IMR-90 (cell line): ENCODE measurements around the gene GPX5. TPM values are rescaled to one million over a fixed set of nuclear protein-coding genes. Genes with fewer than 3 reads are reported as not detected.

Experiments used
- ATAC-seq: fragments of 200-7000 bp; cut with Tn5 transposase; 2 replicates; pipeline ENCODE4 v1.9.1; 2020; ENCODE audit warnings: low read depth, mild to moderate bottlenecking, moderate library complexity
- BruUV-seq: library from RNA; stranded (reverse); fragments of 400-500 nt; replicated peaks from 2 replicates; lab custom pipeline; 2021; lab: Mats Ljungman, UMichigan
- CTCF ChIA-PET: fragments of 300-600 bp; formaldehyde crosslinking; extraction: SDS; loops from one replicate; lab custom pipeline; 2021; ENCODE audit warnings: antibody characterized with exemption; lab: Yijun Ruan, JAX
- POLR2A ChIA-PET: fragments of 300-600 bp; sonication (Branson Sonifier 250); formaldehyde crosslinking; loops from one replicate; lab custom pipeline; 2022; ENCODE audit warnings: antibody characterized with exemption; ENCODE audit not compliant: unreplicated experiment; lab: Charles Lee
- DNase-seq: peaks from one replicate; pipeline ENCODE4 v3.0.0; 2013
- H2AFZ ChIP-seq: replicated peaks from 2 replicates; pipeline ENCODE3; 2013; ENCODE audit warnings: low read length, mild to moderate bottlenecking; ENCODE audit not compliant: poor library complexity
- H2AK5ac ChIP-seq: 2 replicates; pipeline ENCODE4 v1.6.1; 2013; ENCODE audit warnings: low read depth, low read length, inconsistent platforms
- H2AK9ac ChIP-seq: replicated peaks from 2 replicates; pipeline ENCODE3; 2013; ENCODE audit warnings: mild to moderate bottlenecking, low read depth, low read length, moderate library complexity; ENCODE audit not compliant: poor library complexity
- H2BK120ac ChIP-seq: 2 replicates; pipeline ENCODE4 v1.6.1; 2013; ENCODE audit warnings: low read depth, low read length, inconsistent platforms
- H2BK15ac ChIP-seq: 3 replicates; pipeline ENCODE4 v1.6.1; 2013; ENCODE audit warnings: low read depth, low read length, inconsistent platforms
- H2BK20ac ChIP-seq: 2 replicates; pipeline ENCODE4 v1.6.1; 2013; ENCODE audit warnings: low read depth, mild to moderate bottlenecking, inconsistent platforms, low read length, moderate library complexity
- H2BK5ac ChIP-seq: 2 replicates; pipeline ENCODE4 v1.6.1; 2013; ENCODE audit warnings: mild to moderate bottlenecking, low read depth, low read length, inconsistent platforms; ENCODE audit not compliant: poor library complexity, severe bottlenecking
- H3K14ac ChIP-seq: replicated peaks from 2 replicates; pipeline ENCODE4 v1.6.1; 2013; ENCODE audit warnings: low read depth, low read length, inconsistent platforms
- H3K18ac ChIP-seq: 2 replicates; pipeline ENCODE4 v1.6.1; 2013; ENCODE audit warnings: low read depth, low read length, control low read depth
- H3K23ac ChIP-seq: 2 replicates; pipeline ENCODE4 v1.6.1; 2013; ENCODE audit warnings: low read depth, low read length, inconsistent platforms
- H3K27ac ChIP-seq: 2 replicates; pipeline ENCODE4 v1.5.1; 2013; ENCODE audit warnings: mild to moderate bottlenecking, control low read depth, low read length; ENCODE audit not compliant: insufficient read depth
- H3K27me3 ChIP-seq: 2 replicates; pipeline ENCODE4 v1.6.1; 2013; ENCODE audit warnings: low read length; ENCODE audit not compliant: control insufficient read depth, insufficient read depth
- H3K36me3 ChIP-seq: 2 replicates; pipeline ENCODE4 v1.6.1; 2013; ENCODE audit warnings: low read length, mixed read lengths; ENCODE audit not compliant: control insufficient read depth, insufficient read depth
- H3K4ac ChIP-seq: 2 replicates; pipeline ENCODE4 v1.6.1; 2013; ENCODE audit warnings: low read depth, low read length, inconsistent platforms
- H3K4me1 ChIP-seq: 2 replicates; pipeline ENCODE4 v1.6.1; 2013; ENCODE audit warnings: low read length, mixed read lengths; ENCODE audit not compliant: control insufficient read depth, insufficient read depth
- H3K4me2 ChIP-seq: 2 replicates; pipeline ENCODE4 v1.6.1; 2013; ENCODE audit warnings: low read depth, mild to moderate bottlenecking, control low read depth, low read length, moderate library complexity
- H3K4me3 ChIP-seq: 2 replicates; pipeline ENCODE4 v1.5.1; 2013; ENCODE audit warnings: low read depth, mild to moderate bottlenecking, control low read depth, low read length, moderate library complexity; ENCODE audit not compliant: insufficient read depth
- H3K56ac ChIP-seq: 2 replicates; pipeline ENCODE4 v1.6.1; 2013; ENCODE audit warnings: low read length, inconsistent platforms; ENCODE audit not compliant: insufficient read depth; ENCODE audit errors: extremely low read depth
- H3K79me1 ChIP-seq, 2 experiments: 2 replicates each; pipeline ENCODE4 v1.6.1; 2013; ENCODE audit warnings: low read length in 2 of 2, inconsistent platforms in 1 of 2, low read depth in 1 of 2
- H3K9ac ChIP-seq: 2 replicates; pipeline ENCODE4 v1.6.1; 2013; ENCODE audit warnings: low read depth, low read length, control low read depth
- H3K9me1 ChIP-seq: 2 replicates; pipeline ENCODE4 v1.6.1; 2013; ENCODE audit warnings: low read length, inconsistent platforms; ENCODE audit not compliant: insufficient read depth
- H3K9me3 ChIP-seq: 2 replicates; pipeline ENCODE4 v1.6.1; 2013; ENCODE audit warnings: low read length; ENCODE audit not compliant: control insufficient read depth, insufficient read depth
- H4K20me1 ChIP-seq: 2 replicates; pipeline ENCODE4 v1.6.1; 2013; ENCODE audit warnings: low read length, inconsistent platforms; ENCODE audit not compliant: insufficient read depth
- H4K5ac ChIP-seq: 2 replicates; pipeline ENCODE4 v1.6.1; 2013; ENCODE audit warnings: mild to moderate bottlenecking, low read depth, low read length, control low read depth
- H4K8ac ChIP-seq, 2 experiments: 2 replicates each; pipeline ENCODE4 v1.6.1; 2013; ENCODE audit warnings: low read depth in 2 of 2, low read length in 2 of 2, control low read depth in 1 of 2, inconsistent platforms in 1 of 2
- H4K91ac ChIP-seq: 2 replicates; pipeline ENCODE4 v1.6.1; 2013; ENCODE audit warnings: low read depth, low read length, inconsistent platforms; ENCODE audit not compliant: insufficient read depth
- CEBPB ChIP-seq: IDR thresholded peaks from 2 replicates; pipeline ENCODE4 v1.6.1; 2012; ENCODE audit warnings: low read depth, low read length, improper control_type of control experiment
- MXI1 ChIP-seq: IDR thresholded peaks from 2 replicates; pipeline ENCODE4 v1.6.1; 2012; ENCODE audit warnings: low read depth, mild to moderate bottlenecking, low read length, moderate library complexity, borderline replicate concordance
- USF2 ChIP-seq: fragments of 150-350 bp; IDR thresholded peaks from 2 replicates; pipeline ENCODE4 v1.6.1; 2017; ENCODE audit warnings: mild to moderate bottlenecking, antibody characterized with exemption, low read length, low read depth
- WGBS, 2 experiments: methylation state at CpG; one replicate each; pipeline versions ENCODE4 v1.1.5 to v1.1.7; 2013; ENCODE audit warnings: missing lambda C conversion rate in 2 of 2; ENCODE audit not compliant: insufficient read length in 1 of 2; ENCODE audit errors: extremely low coverage in 2 of 2; 5-methylcytosine and 5-hydroxymethylcytosine counted together
- dilution Hi-C: fragments of 300-500 bp; cut with HindIII; formaldehyde crosslinking; loops from one replicate; pipeline ENCODE4 v1.14.3; 2018; ENCODE audit warnings: low sequenced_read_pairs; ENCODE audit not compliant: unreplicated experiment
- in situ Hi-C: fragments of 300-500 bp; cut with MboI; formaldehyde crosslinking; loops from 3 replicates; pipeline ENCODE4 v1.14.3; 2019; ENCODE audit warnings: low sequenced_read_pairs, inconsistent platforms, mixed read lengths
- intact Hi-C: fragments of 100-400 bp; cut with micrococcal nuclease; formaldehyde crosslinking; loops from 2 replicates; pipeline ENCODE4 v1.10.0; 2022
- polyA plus RNA-seq, 3 experiments: library from polyadenylated mRNA; depleted of rRNA; stranded (reverse); fragments of >200 nt; gene quantifications; 2 replicates each; pipeline ENCODE4 v1.2.3, GENCODE V29; 2012; ENCODE audit warnings: low replicate concordance in 1 of 3
- total RNA-seq: library from RNA; depleted of rRNA; stranded (reverse); fragments of >200 nt; gene quantifications from 2 replicates; pipeline ENCODE4 v1.2.3, GENCODE V29; 2012; rRNA removed

The GPX5 gene
- total and polyA plus RNA-seq, 2 of the 4 experiments (the other 2 are of a cell fraction): not detected

DNA sequence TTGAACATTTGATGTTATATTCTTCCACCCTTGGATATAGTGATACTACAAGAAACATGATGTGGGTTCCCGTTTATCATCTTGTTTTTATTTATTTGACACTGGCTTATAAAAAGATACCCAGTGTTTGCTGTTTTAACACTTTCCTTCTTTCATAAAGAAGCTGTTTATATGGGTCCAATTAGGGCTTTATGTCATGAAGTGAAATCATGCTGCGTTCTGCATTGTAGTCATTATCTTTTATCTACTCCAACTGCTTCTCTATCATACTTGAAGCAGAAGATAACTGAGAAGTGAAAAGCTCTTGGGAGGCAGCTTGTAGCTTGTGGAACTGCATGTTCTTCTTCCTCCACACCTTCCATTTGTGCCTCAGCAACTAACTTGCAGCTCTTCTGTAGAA, 57.8 kb downstream of the GPX5 start:
- H2BK15ac ChIP-seq: no peak overlapping the region
- no peak overlapping the region for H3K9ac ChIP-seq
- H3K27me3 ChIP-seq: peaks cover 2% of the 10 kb centered on the region; the same call in 1 of the 2 replicates
- no peaks in the 10 kb centered on the region for H4K20me1 ChIP-seq
- H3K4me1 ChIP-seq: no peaks in the 10 kb centered on the region
- H2BK20ac ChIP-seq: no peak overlapping the region
- no peak overlapping the region for H3K4ac ChIP-seq
- H3K4me3 ChIP-seq: no peak overlapping the region
- H3K9me3 ChIP-seq: no peaks in the 10 kb centered on the region
- H3K27ac ChIP-seq: no peak overlapping the region
- ChIA-PET CTCF (no interaction called here), POLR2A (no interaction called here)
- no peak for TF ChIP-seq USF2
- no peak for TF ChIP-seq CEBPB
- no peak for TF ChIP-seq MXI1
- in situ Hi-C loops (no loop called here), dilution Hi-C loops (no loop called here), intact Hi-C loops (loop anchor here (10.0 kb wide), 1 partner anchor 179 kb away; no protein-coding TSS in a partner anchor)
- H3K4me2 ChIP-seq: no peak overlapping the region
- no peak overlapping the region for H2BK120ac ChIP-seq
- no peak for ATAC-seq
- no peaks in the 10 kb centered on the region for H3K36me3 ChIP-seq
- no peak overlapping the region for H3K23ac ChIP-seq
- no peak overlapping the region for H3K18ac ChIP-seq
- no peak overlapping the region for H2AK9ac ChIP-seq
- DNase-seq: no peak
- no peak overlapping the region for H2AFZ ChIP-seq
- WGBS, 2 experiments: no CpG with 5 or more reads among the region's 2 CpGs
- no peaks in the 10 kb centered on the region for H3K9me1 ChIP-seq
- no peak overlapping the region for H4K91ac ChIP-seq
- no peak overlapping the region for H3K56ac ChIP-seq
- no peak overlapping the region for H4K5ac ChIP-seq
- no peaks in the 10 kb centered on the region for H3K79me1 ChIP-seq
- no peak overlapping the region for H4K8ac ChIP-seq
- H2AK5ac ChIP-seq: no peak overlapping the region
- H3K14ac ChIP-seq: no peak overlapping the region
- BruUV-seq: no TSS peak
- no peak overlapping the region for H2BK5ac ChIP-seq

Other genes with a start within 250 kb of the GPX5 start
- 6.3 and 6.9 TPM in 2 replicates for gene PGBD1, start 244.3 kb upstream of the GPX5 start, total RNA-seq
- 3.3 and 3.9 TPM in 2 replicates for gene PGBD1, start 244.3 kb upstream of the GPX5 start, polyA plus RNA-seq (2012; rRNA removed)
- gene ZSCAN31, start 189.7 kb upstream of the GPX5 start, total RNA-seq: 4.2 and 4.7 TPM in 2 replicates
- 1.2 and 1.4 TPM in 2 replicates for gene ZSCAN31, start 189.7 kb upstream of the GPX5 start, polyA plus RNA-seq (2012; rRNA removed)
- gene ZKSCAN3, start 175.9 kb upstream of the GPX5 start, total RNA-seq: 4.4 and 4.8 TPM in 2 replicates
- 2.1 and 3.7 TPM in 2 replicates for gene ZKSCAN3, start 175.9 kb upstream of the GPX5 start, polyA plus RNA-seq (2012; rRNA removed)
- gene ZSCAN12, start 126.1 kb upstream of the GPX5 start, total RNA-seq: 6.4 and 6.5 TPM in 2 replicates
- gene ZSCAN12, start 126.1 kb upstream of the GPX5 start, polyA plus RNA-seq (2012; rRNA removed): 1.6 and 2.0 TPM in 2 replicates
- 5.3 and 8.4 TPM in 2 replicates for gene ZSCAN23, start 82.4 kb upstream of the GPX5 start, total RNA-seq
- gene ZSCAN23, start 82.4 kb upstream of the GPX5 start, polyA plus RNA-seq (2012; rRNA removed): 0.89 and 1.7 TPM in 2 replicates
- gene GPX6, start 10.1 kb upstream of the GPX5 start, total RNA-seq: not detected in 2 replicates
- gene GPX6, start 10.1 kb upstream of the GPX5 start, polyA plus RNA-seq (2012; rRNA removed): not detected in 2 replicates